Heart left ventricle (tissue), 13 donors: Measurements from ENCODE around the gene PDE4DIP.
"Not testable (repeated sequence)": the region's sequence is repeated elsewhere in the genome, so short reads cannot be mapped to it uniquely, and the experiment has no call there.

ENCODE experiments used
- CTCF ChIP-seq, 12 donors: fragments of 200-600 bp; sonication (generic) in 4 of 12; IDR thresholded peaks; one replicate each; pipeline versions ENCODE4 v1.5.0 to v1.8.0; 2018 to 2022; ENCODE audit warnings: antibody characterized with exemption in 12 of 12, mild to moderate bottlenecking in 5 of 12
- POLR2A ChIP-seq, 2 donors: fragments of 450-650 bp; IDR thresholded peaks; one replicate each; pipeline ENCODE4 v1.6.1; 2017; ENCODE audit warnings: antibody characterized with exemption in 2 of 2, mild to moderate bottlenecking in 2 of 2, moderate library complexity in 2 of 2
- donor health status: ischemic (EF 13 %, LVEDD 7.1; RV severe dilation, severe dysfunction).
- donor health status: DM: no; HTN: yes; CAD: no.
- donor health status: DM: no; HTN: no; CAD: no.
- donor health status: ischemic (EF 25% LVEDD 6.9; RV normal size, moderate dysfunction).
- donor health status: ischemic (EF 25% LVEDD 5.7; RV mildly dilated, moderate dysfunction).
- donor health status: ischemic (EF 35%, LVEDD 5.7; RV mildly dilated, moderate dysfunction).
- donor health status: nonischemic (EF 11% LVEDD 7.7; RV severe dilation, severe dysfunction).
- donor health status: DM: yes; HTN: yes; CAD: no.
- donor health status: PGD.
- donor health status: ischemic (EF 29% LVEDD 5.4; RV normal size, mild dysfunction).
- donor health status: nonischemic (EF 23%, LVEDD 6.1; RV moderate dilation, normal function).

- TF ChIP-seq CTCF, POLR2A (IDR thresholded peaks at IDR 0.05): not testable (repeated sequence)
These were observed 44.4 kb downstream of the PDE4DIP start for GRCh38 chr1:148888597-148888996.
